ENCODE measurements around the gene EVPL. TPM values are rescaled to one million over a fixed set of nuclear protein-coding genes. Genes with fewer than 3 reads are reported as not detected.
"Not testable (repeated sequence)": the region's sequence is repeated elsewhere in the genome, so short reads cannot be mapped to it uniquely, and the experiment has no call there.

EVPL gene
- total RNA-seq, 1 donor from 2014 or later = 0.16 TPM

DNA sequence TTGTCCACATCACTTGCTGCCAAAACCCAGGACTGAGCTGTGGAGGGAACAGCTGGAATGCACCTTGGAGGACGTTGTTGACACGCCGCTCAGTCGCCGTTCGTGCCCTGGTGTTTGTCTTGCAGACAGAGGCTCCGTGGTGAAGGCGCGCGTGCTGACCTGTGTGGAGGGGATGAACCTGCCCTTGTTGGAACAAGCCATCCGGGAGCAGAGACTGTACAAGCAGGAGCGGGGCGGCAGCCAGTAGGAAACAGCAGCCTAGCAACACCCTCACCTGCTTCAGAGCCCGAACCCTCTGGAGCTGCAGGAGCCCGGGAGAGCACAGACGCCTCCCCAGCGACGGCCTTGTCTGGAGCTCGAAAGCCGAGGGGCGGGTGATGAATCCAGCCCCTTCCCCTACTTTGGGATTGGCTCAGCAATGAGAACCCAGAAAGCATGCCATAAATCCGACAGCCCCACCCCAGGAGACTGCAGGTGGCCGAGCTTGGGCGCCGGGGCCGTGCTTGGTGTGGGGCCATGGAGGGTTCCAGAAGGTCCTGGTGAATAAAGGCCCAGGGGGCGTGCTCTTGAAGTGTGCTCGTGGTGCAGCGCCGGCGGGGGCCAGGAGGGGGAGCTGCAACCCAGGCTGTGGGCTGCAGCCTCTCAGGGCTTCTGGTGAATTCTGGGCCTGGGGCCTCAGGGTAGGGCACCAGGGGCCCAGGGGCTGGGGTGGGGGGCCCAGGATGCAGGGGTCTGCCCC is 26.9 kb downstream of the EVPL start:
- intact Hi-C loops (cut with micrococcal nuclease) = no loop called here

DNA sequence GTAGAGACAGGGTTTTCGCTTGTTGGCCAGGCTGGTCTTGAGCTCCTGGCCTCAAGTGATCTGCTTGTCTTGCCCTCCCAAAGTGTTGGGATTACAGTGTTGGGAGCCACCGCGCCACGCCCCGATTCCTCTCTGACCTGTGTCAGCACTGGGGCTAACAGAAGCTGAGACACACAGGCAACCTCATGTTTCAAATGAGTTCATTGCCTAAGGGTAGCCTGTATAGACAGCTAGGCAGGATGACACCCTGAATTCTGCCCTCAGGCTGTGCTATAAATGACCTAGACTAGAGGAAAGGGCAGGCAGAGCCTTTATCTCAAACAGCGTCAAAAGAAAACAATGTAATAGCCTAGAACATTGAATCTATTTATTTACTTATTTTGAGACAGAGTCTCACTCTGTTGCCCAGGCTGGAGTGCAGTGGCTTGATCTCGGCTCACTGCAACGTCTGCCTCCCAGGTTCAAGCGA is 28.7 kb downstream of the EVPL start:
- intact Hi-C loops (cut with micrococcal nuclease) = no loop called here

DNA sequence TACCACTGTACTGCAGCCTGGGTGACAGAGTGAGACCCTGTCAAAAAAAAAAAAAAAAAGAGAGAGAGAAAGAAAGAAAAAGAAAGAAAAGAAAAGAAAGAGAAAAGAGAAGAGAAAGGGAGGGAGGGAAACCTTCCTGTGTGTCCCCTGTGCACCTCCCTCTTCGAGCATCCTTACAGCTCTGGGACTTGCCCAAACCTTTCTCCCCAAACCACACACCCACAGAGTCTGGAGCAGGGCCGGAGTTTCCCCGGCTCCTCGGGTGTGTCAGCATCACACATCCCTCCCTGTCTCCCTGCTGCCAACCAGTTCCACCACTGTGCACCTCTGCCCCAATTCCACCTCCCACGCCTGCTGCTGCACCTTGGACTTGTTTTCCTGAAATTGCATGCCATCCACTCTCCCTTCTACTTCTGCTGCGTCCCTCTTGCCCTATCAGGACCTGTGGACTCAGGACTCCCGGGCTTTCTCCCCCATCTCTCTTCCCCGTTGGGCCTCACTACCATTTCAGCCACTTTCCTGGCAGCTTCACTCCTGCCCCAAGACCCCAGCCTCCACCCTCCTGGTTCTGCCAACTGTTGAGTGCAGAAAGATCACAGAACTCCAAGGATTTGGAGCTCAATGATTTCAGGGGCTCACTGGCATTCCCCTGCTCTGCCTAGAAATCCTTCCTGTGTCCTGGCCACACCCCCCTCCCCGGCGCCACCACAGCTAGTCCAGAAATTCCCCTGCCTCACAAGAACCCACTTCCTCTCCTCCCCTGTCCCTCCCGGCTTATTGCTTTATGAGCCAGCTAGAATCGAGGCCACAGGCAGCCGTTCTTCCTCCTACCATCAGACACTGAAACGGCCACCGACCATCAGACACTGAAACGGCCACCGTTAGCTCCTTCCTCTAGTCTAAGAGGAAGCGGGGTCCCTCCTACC is 30.2 kb downstream of the EVPL start:
- intact Hi-C loops (cut with micrococcal nuclease) = no loop called here

DNA sequence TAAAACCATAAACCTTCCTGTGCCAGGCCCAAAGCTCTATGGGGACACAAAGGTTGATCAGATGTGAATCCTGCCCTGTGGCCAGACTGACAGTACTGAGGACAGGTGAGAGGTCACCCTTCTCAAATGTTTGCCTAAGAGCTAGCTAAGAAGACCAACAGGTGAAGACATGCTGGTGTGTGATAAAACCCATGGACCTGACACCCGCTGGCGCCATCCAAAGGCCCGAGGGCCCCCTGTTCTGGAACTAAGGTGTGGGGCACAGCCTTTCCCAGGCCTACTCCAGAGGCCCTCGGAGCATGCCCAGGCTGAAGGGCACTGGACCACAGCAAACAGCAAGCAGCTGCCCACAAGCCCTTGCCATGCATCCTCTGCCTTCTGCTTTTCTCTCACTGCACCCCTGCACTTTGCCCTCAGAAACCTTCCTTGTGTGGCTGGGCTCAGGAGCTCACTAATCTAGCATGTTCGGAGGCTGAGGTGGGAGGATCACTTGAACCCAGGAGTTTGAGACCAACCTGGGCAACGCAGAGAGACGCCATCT is 31.7 kb downstream of the EVPL start:
- intact Hi-C loops (cut with micrococcal nuclease) = no loop called here

DNA sequence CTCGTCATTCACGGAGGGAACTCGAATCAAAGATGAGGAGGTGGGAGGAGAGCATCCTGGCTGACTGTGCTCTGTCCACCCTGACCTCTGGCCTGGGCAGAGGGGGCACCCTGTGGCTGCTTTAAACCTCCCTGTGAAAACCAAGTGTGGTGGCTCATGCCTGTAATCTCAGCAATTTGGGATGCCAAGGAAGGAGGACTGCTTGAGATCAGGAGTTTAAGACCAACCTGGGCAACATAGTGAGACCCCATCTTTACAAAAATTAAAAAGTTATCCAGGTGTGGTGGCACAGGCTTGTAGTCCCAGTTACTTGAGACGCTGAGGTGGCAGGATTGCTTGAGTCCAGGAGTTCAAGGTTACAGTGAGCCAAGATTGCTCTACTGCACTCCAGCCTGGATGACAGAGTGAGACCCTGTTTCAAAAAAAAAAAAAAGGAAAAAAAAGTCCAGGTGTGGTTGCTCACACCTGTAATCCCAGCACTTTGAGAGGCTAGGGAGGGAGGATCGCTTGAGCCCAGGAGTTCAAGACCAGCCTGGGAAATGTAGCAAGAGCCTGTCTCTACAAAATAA is 32.2 kb downstream of the EVPL start:
- intact Hi-C loops (cut with micrococcal nuclease) = no loop called here

DNA sequence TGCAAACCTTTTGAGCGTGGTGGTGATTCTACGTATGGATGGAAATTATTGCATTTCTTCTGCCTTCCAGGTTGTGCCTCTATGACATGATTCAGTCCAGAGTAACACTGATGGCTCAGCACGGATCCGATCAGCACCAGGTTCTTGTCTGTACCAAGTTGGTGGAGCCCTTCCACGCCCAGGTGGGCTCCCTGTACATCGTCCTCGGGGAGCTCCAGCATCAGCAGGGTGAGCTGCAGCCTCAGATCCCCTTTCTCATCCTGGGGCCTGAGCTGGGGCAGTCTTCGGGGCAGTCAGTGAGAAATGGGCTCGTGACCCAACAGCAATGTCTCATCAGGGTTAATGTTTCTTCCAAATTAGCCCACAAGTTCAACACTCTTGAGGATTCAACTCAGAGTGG is 35.7 kb downstream of the EVPL start:
- intact Hi-C loops (cut with micrococcal nuclease) = no loop called here

DNA sequence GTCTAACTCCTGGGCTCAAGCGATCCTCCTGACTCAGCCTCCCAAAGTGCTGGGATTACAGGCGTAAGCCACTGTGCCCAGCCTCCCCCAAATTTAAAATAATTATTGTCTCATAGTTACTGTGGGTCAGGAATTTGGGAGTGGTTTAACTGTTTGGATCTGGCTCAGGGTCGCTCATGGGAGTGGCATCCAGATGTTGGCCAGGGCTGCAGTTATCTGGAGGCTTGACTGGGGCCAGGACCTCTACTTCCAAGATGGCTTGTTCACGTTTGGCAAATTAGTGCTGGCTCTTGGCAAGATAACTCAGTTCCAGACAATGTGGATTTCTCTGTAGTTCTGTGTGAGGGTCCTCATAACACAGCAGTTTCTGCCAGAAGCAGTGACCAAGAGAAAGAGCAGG is 40.1 kb downstream of the EVPL start:
- intact Hi-C loops (cut with micrococcal nuclease) = no loop called here

DNA sequence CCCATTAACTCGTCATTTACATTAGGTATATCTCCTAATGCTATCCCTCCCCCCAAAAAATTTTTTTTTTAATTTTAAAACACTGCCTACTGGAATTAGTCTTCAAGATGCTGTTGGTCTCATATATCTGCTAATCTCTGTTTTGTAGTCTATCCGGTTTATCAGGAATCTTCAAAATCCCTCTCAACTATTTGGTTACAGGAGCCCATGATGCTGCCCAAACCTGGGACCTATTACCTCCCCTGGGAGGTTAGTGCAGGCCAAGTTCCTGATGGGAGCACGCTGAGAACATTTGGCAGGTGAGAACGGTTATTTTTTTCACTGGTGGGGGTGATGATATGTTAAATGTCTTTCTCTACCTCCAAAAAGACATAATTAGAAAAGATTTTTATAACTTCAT is 41.1 kb downstream of the EVPL start:
- intact Hi-C loops (cut with micrococcal nuclease) = no loop called here

DNA sequence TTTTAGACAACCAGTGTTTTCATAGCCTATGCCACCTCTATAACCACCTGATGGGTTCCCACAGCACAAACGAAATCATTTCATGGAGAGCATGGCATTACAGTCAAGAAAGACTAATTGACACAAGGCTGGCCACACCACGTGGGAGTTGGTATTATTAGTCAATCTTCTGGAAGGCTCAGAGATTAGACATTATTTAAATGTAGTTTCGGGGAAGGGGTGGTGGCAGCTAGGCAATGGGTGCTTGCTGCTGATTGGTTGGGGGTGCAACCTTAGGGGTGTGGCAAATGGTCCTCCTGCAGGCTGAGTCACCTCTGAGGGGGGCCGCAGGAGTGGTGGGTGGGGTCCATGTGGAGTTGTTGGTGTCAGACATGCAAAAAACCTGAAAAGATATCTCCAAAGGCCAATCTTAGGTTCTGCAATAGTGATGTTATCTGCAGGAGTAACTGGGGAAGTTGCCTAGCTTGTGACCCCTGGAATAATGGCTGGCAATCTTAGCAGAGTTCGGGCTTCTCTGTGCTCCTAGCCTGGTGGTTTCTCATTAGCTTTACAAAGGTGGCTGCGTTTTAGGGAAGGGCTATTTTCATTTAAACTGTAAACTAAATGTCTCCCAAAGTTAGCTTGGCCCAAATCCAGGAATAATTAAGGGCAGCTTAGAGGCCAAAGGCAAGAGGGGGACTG is 43.5 kb downstream of the EVPL start:
- intact Hi-C loops (cut with micrococcal nuclease) = no loop called here

DNA sequence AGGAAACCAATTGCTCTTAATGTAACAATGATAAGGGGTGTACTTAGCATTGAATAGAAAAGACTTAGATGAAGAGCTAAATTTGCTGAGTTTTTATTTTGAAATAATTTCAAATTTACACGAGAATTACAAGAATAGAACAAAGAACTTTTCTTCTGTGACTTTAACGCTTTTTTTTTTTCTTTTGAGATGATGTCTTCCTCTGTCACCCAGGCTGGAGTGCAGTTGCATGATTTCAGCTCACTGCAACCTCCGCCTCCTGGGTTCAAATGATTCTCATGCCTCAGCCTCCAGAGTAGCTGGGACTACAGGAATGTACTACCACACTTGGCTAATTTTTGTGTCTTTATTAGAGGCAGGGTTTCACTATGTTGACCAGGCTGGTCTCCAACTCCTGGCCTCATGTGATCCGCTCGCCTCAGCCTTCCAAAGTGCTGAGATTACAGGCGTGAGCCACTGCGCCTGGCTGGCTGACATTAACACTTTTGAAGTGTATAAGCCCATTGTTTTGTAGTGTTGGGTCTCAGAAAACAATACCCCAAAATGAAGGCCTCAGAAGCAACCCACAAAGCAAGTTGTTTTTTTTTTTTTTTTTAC is 46.0 kb downstream of the EVPL start:
- intact Hi-C loops (cut with micrococcal nuclease) = no loop called here

DNA sequence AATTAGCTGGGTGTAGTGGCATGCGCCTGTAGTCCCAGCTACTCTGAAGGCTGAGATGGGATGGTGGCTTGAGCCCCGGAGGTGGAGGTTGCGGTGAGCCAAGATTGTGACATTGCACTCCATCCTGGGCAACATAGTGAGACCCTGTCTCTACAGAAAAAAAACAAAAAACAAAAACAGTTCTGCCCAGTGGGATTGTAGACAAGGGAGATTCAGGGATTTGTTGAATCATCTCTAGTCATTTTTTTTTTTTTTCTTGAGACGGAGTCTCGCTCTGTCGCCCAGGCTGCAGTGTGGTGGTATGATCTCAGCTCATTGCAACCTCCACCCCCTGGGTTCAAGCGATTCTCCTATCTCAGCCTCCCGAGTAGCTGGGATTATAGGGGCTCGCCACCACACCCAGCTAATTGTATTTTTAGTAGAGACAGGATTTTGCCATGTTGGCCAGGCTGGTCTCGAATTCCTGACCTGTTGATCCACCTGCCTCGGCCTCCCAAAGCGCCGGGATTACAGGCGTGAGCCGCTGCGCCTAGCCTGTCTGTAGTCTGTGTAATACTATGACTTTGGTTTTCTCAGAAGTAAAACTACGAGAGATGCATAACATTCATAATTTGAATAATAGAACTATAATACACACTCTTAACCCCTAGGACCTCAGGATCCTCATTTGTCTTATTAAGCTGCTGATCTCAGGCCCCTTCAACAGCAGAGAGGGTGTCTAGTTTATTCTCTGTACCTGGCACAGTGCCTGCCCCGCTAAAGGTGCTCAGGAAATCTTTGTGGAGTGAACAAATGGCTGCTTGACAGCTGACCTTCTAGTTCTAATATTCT is 46.7 kb downstream of the EVPL start:
- intact Hi-C loops (cut with micrococcal nuclease) = no loop called here

DNA sequence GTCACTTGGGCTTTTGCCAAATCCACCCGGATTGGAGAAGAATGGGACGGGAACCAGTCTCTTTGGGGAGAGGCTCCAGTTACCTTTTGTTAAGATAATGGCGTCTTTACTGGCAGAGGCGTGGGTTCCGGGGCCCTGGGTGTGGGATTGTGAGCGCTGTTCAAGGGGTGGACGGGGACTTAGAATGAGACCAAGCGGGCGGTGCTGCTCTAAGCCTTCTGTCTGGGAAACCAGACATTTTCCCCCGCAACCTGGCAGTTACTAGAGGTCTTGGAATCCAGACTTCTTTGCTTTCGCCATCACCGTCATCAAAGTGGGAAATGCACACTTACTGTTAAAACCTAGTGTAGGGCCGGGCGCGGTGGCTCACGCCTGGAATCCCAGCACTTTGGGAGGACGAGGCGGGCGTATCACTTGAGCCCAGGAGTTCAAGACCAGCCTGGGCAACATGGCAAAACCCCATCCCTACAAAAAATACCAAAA is 47.4 kb downstream of the EVPL start:
- intact Hi-C loops (cut with micrococcal nuclease) = loop anchor here (1.0 kb wide), 3 partner anchors 38 to 93 kb away; partner anchors contain the start of genes FBF1 and SRP68

DNA sequence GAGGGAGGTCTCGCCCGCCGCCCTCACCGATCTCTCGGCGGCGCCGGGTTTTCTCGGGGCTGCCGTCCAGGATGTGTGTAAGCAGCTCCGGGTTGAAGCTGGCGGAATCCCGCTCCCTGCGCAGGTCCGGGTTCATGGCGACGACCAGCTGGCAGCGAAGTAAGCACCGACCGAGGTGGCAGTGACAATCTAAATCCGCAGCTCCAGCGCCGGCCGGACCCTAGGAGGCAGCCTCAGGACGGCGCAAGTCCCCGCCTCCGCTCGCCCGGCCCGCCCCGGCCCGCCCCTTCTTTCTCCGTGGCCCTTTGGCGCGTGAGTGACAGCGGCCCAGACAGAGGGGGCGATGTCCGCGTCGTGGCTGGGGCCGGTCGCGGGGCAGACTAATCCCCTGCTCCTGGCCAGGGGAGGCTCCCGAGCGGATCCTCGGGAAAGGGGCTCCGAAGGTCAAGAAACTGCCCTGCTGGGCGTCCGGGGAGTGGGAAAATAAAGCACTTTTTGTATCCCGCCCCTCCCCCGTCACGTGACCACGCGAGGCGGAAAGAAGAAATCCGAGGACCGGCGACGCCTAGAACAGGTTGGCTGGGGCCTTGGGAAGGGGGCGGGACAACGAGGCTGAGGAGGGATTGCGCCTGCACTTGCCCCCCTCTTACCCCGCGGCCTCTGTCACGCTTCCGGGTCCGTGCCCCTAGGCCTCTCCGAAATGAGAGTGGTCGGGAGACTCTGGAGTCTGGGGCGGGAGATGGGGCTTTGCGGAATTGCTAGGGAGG is 48.0 kb downstream of the EVPL start, which contains the start of the genes ACOX1 and TEN1:
Gene ACOX1, minus strand, starts transcription at position 229 of the 767 bp plus-strand sequence. Its CDS starts 93 bp downstream, at position 136.
Gene TEN1, plus strand, starts transcription at position 303 of the 767 bp plus-strand sequence. CDS start 6,953 bp downstream, outside the sequence.
- intact Hi-C loops (cut with micrococcal nuclease) = loop anchor here (1.0 kb wide), 3 partner anchors 38 to 93 kb away; partner anchors contain the start of genes FBF1 and SRP68

DNA sequence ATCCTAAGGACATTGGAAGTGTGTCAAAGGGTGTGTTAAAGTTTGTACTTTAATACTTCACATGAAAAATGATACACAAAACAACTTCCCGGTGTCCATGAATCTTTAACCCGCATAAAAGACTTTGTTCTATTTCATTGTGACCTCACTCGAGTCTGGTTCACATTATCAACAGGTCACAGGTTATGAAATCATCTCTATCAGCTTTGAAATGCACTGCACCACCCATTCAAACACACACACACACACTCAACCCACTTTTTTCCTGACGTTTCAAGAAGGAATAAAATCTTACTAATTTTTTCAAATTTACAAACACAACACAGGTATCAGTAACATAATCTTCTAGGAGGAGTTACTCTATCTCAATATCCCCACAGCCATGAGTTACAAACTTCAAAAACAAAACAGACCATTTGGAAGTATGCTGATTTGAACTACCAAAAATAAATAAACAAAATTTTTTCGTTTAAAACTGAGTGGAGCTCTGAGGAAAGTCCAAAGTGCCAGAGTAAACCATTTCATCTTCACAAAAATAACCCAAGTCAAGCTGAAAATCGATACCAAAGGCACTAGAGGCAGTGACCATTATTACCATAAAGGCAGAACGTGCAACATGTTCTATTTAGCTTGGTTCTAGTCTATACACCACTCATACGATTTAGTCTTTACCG is 50.8 kb downstream of the EVPL start:
- intact Hi-C loops (cut with micrococcal nuclease) = no loop called here

DNA sequence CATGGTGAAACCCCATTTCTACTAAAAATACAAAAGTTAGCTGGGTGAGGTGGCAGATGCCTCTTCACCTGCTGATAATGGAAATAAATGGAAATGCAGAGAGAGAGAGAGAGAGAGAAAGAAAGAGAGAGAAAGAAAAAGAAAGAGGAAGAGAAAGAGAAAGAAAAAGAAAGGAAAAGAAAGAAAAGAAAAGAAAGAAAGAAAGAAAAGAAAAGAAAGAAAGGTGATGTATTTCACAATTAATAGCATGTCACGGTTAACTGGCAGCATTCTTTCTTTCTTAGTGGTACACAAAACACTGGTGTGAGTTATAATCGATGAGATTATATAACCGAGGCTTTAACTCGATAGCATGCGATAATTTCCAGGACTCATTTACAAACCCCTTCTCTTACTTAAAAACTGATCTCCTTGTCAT is 51.3 kb downstream of the EVPL start:
- intact Hi-C loops (cut with micrococcal nuclease) = no loop called here

DNA sequence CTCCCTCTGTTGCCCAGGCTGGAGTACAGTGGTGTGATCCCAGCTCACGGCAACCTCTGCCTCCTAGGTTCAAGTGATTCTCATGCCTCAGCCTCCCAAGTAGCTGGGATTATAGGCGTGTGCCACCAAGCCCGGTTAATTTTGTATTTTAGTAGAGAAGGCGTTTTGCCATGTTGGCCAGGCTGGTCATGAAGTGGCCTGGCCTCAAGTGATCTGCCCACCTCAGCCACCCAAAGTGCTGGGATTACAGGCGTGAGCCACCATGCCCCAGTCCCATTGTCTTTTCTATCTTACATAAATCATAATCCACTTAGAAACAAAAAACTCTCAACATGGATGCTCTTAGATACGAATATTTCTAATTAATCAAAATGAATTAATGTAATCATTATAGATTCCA is 51.9 kb downstream of the EVPL start:
- intact Hi-C loops (cut with micrococcal nuclease) = not testable (repeated sequence)

DNA sequence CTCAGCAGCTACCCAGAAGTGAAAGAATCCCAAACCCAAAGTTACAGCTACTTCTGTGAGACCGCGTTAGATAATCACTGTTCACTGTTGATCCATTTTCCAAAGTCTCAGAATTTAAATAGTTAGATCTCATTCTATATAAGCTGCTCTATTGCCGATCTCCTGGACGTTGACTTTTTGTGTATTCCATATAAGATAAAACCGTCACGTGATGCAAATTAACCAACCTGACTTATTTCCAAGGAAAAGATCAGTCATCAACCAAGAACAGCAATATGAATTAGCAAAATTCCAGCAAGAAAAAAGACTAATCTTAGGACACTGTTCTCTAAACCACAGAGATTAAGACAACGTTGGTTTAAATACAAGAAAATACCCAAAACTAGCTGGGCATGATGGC is 56.5 kb downstream of the EVPL start:
- intact Hi-C loops (cut with micrococcal nuclease) = no loop called here

DNA sequence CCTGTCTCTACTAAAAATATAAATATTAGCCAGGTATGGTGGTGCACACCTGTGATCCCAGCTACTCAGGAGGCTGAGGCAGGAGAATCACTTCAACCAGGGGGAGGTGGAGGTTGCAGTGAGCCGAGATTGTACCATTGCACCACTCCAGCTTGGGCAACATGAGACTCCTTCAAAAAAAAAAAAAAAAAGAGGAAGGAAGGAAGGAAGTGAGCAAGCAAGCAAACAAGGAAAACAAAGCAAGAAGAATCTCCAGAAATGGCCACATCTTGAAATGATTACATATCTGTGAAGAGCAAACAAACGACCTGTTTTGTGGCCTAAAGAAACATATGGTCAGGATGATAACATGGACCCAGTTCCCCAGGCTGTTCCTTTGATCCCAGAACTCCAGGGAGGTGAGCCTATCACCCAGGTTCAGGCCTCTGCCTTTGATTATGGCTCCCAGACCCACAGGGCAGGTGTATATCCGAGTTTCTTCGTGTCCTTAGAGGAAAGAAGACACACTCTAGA is 57.0 kb downstream of the EVPL start:
- intact Hi-C loops (cut with micrococcal nuclease) = no loop called here
